ENCODE measurements around the gene LAMA2. TPM values are rescaled to one million over a fixed set of nuclear protein-coding genes. Genes with fewer than 3 reads are reported as not detected.

LAMA2 gene
- total RNA-seq, 4 donors from 2014 or later: 15.4 to 55.3 (median 38.7) TPM

DNA sequence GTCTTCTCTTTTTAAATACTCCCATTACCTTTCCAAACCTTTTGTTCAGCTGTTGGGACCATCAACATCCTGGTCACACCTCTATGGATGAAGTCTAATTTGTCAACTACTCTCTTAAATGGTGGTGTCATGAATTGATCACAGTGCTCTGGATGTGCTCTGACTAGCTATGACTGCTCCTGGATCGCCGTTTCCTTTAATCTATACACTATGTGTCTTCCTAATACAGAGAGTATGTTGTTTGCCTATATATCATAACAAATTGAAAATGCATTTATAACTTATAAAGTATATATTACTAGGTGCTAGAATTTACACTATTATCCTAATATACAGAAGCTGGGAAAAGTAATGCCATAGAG lies 357.5 kb downstream of the LAMA2 start:
- Histone ChIP-seq H3K36me3 (no peaks in the 10 kb centered on the region), H3K9me3 (no peaks in the 10 kb centered on the region), H3K4me3 (no peak overlapping the region), H3K27me3 (no peaks in the 10 kb centered on the region), H3K27ac (no peak overlapping the region), H3K4me1 (no peaks in the 10 kb centered on the region)
- no peak for DNase-seq
- TF ChIP-seq POLR2A (IDR thresholded peaks at IDR 0.05): no peak
- TF ChIP-seq, protein P1, sequence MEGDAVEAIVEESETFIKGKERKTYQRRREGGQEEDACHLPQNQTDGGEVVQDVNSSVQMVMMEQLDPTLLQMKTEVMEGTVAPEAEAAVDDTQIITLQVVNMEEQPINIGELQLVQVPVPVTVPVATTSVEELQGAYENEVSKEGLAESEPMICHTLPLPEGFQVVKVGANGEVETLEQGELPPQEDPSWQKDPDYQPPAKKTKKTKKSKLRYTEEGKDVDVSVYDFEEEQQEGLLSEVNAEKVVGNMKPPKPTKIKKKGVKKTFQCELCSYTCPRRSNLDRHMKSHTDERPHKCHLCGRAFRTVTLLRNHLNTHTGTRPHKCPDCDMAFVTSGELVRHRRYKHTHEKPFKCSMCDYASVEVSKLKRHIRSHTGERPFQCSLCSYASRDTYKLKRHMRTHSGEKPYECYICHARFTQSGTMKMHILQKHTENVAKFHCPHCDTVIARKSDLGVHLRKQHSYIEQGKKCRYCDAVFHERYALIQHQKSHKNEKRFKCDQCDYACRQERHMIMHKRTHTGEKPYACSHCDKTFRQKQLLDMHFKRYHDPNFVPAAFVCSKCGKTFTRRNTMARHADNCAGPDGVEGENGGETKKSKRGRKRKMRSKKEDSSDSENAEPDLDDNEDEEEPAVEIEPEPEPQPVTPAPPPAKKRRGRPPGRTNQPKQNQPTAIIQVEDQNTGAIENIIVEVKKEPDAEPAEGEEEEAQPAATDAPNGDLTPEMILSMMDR (IDR thresholded peaks at IDR 0.05): no peak

DNA sequence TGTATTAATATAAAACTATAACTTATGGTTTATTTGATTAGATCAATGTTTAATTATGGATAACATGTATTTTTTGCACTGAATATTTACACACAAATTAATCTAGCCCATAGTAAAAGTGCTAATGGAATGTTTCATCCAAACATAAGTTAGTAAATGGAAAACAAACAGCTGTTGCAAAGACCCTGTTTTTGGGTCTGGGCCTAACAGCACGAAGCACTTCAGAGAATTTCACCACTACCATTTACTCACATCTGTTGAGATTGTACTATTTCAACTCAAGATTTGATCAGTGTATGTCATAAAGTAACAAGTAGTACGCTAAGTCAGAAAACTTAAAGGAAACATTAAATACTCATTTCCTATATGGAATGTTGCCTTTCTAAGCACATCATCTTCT lies 359.6 kb downstream of the LAMA2 start:
- Histone ChIP-seq H3K4me3 (no peak overlapping the region), H3K27me3 (no peaks in the 10 kb centered on the region), H3K27ac (no peak overlapping the region), H3K4me1 (no peaks in the 10 kb centered on the region), H3K9me3 (no peaks in the 10 kb centered on the region), H3K36me3 (no peaks in the 10 kb centered on the region)
- TF ChIP-seq POLR2A (IDR thresholded peaks at IDR 0.05): no peak
- TF ChIP-seq, protein P1 (IDR thresholded peaks at IDR 0.05): no peak
- no peak for DNase-seq

DNA sequence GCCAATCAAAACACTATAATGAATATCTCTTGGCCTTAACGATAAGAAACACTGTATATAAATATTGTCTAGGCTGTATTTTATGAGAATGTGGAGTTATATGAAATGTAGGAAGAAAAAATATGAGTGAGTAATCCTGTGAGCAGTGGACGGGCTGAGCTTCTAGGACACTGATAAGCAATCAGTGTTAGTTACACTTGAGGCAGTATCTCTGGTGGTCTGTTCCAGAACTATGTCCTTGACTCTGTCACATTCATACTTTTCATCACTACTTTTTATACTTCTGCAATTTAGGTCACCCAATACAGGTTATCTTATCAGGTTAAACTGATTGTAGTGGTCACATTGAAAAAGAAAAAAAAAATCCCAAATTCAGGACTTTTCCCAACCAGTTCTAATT lies 360.4 kb downstream of the LAMA2 start:
- Histone ChIP-seq H3K27me3 (no peaks in the 10 kb centered on the region), H3K4me1 (no peaks in the 10 kb centered on the region), H3K4me3 (no peak overlapping the region), H3K9me3 (no peaks in the 10 kb centered on the region), H3K36me3 (no peaks in the 10 kb centered on the region), H3K27ac (no peak overlapping the region)
- TF ChIP-seq, protein P1 (IDR thresholded peaks at IDR 0.05): no peak
- no peak for TF ChIP-seq POLR2A (IDR thresholded peaks at IDR 0.05)
- no peak for DNase-seq

- Histone ChIP-seq H3K9me3 (no peaks in the 10 kb centered on the region), H3K4me3 (no peak overlapping the region), H3K27ac (no peak overlapping the region), H3K36me3 (no peaks in the 10 kb centered on the region), H3K27me3 (no peaks in the 10 kb centered on the region), H3K4me1 (no peaks in the 10 kb centered on the region)
- TF ChIP-seq, protein P1 (IDR thresholded peaks at IDR 0.05): no peak
- TF ChIP-seq POLR2A (IDR thresholded peaks at IDR 0.05): no peak
- no peak for DNase-seq
These were observed 366.0 kb downstream of the LAMA2 start for GRCh38 chr6:129248946-129249345.

GRCh38 chr6:129251669-129252376 lies 368.9 kb downstream of the LAMA2 start:
- TF ChIP-seq POLR2A (IDR thresholded peaks at IDR 0.05): no peak
- TF ChIP-seq, protein P1 (IDR thresholded peaks at IDR 0.05): peak; percentile 16 to 87 (median 76)
- peak in 2 of 3 donors; percentile 17 to 73 for DNase-seq
- Histone ChIP-seq H3K27me3 (no peaks in the 10 kb centered on the region), H3K4me3 (no peak overlapping the region), H3K36me3 (no peaks in the 10 kb centered on the region), H3K9me3 (no peaks in the 10 kb centered on the region), H3K27ac (no peak overlapping the region), H3K4me1 (no peaks in the 10 kb centered on the region)
